ENCODE measurements around the gene IMMP2L. TPM values are rescaled to one million over a fixed set of nuclear protein-coding genes. Genes with fewer than 3 reads are reported as not detected.
"Not testable (repeated sequence)": the region's sequence is repeated elsewhere in the genome, so short reads cannot be mapped to it uniquely, and the experiment has no call there.

IMMP2L gene
- polyA plus RNA-seq, 1 donor = 21.0 TPM

DNA sequence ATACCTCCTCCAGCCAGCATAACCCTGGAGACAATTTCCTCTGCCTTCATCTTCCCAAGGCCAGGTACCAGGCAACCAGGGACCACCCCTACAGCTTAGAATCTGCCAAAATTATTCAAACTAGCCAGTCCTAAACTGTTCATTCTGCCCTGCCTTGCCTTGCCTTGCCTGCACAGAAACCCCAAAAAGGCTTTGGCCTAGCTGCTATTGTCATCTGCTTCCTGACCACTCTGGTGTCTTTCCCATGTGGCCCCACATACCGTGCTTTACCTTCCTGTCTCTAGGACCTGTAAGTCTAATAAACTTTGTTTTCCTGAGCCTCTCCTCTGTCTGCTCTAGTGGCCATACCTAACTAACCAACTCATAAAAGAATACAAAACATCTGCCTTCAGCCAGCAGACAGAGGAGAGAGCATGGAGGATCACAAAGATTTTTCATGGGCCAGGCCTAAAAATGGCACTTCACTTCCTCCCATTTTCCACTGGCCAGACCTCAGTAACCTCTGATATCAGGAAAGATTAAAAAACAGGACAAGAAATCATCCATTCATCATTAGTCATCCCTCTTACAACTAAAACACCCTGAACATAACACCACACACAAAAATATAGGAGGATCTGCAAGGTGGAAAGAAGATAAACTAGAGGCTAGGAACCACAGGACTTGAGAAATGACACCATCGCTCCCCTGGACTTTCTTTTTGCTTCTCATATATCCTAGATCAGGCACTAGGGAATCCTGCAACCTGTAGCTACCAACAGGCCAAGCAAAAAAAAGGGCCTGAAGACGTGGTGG lies 51.5 kb downstream of the IMMP2L start:
- Histone ChIP-seq H3K4me1 (ENCODE audit: control insufficient read depth, insufficient read depth, low read length) (no peaks in the 10 kb centered on the region), H3K4me3 (ENCODE audit: low read length) (no peak overlapping the region), H3K36me3 (ENCODE audit: control insufficient read depth, insufficient read depth, low read length) (no peaks in the 10 kb centered on the region), H3K9me3 (ENCODE audit: control insufficient read depth, low read depth, low read length) (no peaks in the 10 kb centered on the region), H3K27ac (ENCODE audit: low read length) (no peak overlapping the region), H3K27me3 (ENCODE audit: control insufficient read depth, insufficient read depth, low read length) (no peaks in the 10 kb centered on the region)
- WGBS (ENCODE audit: insufficient coverage, low lambda C conversion rate) = 67% methylated on average over 1 of the region's 3 CpGs
- no peak for DNase-seq

DNA sequence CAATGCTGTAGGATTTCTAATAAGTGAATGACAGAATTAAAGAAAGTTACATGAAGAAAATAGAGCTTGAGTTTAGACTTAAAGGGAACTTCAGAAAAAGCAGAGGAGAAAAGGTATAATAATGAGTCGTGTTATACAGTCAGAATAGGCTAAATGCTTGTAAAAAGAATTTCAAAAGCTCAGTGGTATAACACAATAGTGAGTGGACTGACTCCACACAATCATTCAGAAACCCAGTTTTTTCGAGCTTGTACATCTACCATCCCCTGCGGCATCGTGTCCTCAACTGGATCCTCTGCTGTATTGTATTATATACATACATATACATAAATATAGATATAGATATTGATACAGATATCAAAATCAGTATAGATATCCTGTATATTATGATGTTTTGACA lies 52.2 kb downstream of the IMMP2L start:
- Histone ChIP-seq H3K4me3 (ENCODE audit: low read length) (no peak overlapping the region), H3K36me3 (ENCODE audit: control insufficient read depth, insufficient read depth, low read length) (no peaks in the 10 kb centered on the region), H3K27me3 (ENCODE audit: control insufficient read depth, insufficient read depth, low read length) (no peaks in the 10 kb centered on the region), H3K27ac (ENCODE audit: low read length) (no peak overlapping the region), H3K9me3 (ENCODE audit: control insufficient read depth, low read depth, low read length) (no peaks in the 10 kb centered on the region), H3K4me1 (ENCODE audit: control insufficient read depth, insufficient read depth, low read length) (no peaks in the 10 kb centered on the region)
- no CpG with 5 or more reads among the region's 4 CpGs for WGBS (ENCODE audit: insufficient coverage, low lambda C conversion rate)
- DNase-seq = no peak

GRCh38 chr7:111509288-111509687 lies 53.0 kb downstream of the IMMP2L start:
- Histone ChIP-seq H3K27me3 (ENCODE audit: control insufficient read depth, insufficient read depth, low read length) (no peaks in the 10 kb centered on the region), H3K9me3 (ENCODE audit: control insufficient read depth, low read depth, low read length) (no peaks in the 10 kb centered on the region), H3K36me3 (ENCODE audit: control insufficient read depth, insufficient read depth, low read length) (no peaks in the 10 kb centered on the region), H3K4me1 (ENCODE audit: control insufficient read depth, insufficient read depth, low read length) (no peaks in the 10 kb centered on the region), H3K4me3 (ENCODE audit: low read length) (no peak overlapping the region), H3K27ac (ENCODE audit: low read length) (no peak overlapping the region)
- 100% methylated on average over 1 of the region's 1 CpG for WGBS (ENCODE audit: insufficient coverage, low lambda C conversion rate)
- DNase-seq = no peak

DNA sequence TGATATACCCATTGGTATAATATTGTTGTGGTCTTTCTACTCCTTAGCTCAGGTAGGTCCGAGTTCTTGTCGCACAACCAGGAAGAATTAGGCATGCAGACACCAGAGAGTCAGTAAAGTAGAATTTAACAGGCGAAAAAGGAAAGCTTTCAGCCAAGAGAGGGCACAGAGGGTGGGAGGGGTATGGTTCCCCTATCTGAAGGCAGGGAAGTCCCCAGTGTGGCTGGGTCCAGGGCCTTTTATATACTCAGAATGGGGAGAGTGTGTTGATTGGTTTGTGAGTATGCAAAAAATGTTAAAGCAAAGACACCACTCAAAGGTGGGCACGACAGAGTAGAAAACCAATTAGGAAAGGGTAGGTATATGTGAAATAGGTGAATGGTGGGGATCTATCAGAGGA lies 53.9 kb downstream of the IMMP2L start:
- Histone ChIP-seq H3K9me3 (ENCODE audit: control insufficient read depth, low read depth, low read length) (no peaks in the 10 kb centered on the region), H3K27me3 (ENCODE audit: control insufficient read depth, insufficient read depth, low read length) (no peaks in the 10 kb centered on the region), H3K36me3 (ENCODE audit: control insufficient read depth, insufficient read depth, low read length) (no peaks in the 10 kb centered on the region), H3K4me3 (ENCODE audit: low read length) (no peak overlapping the region), H3K27ac (ENCODE audit: low read length) (no peak overlapping the region), H3K4me1 (ENCODE audit: control insufficient read depth, insufficient read depth, low read length) (no peaks in the 10 kb centered on the region)
- no CpG with 5 or more reads among the region's 4 CpGs for WGBS (ENCODE audit: insufficient coverage, low lambda C conversion rate)
- DNase-seq = no peak

GRCh38 chr7:111505422-111505821 lies 56.9 kb downstream of the IMMP2L start:
- H3K27ac ChIP-seq (ENCODE audit: low read length); H3K4me3 ChIP-seq (ENCODE audit: low read length); DNase-seq; H3K27me3 ChIP-seq (ENCODE audit: control insufficient read depth, insufficient read depth, low read length); H3K36me3 ChIP-seq (ENCODE audit: control insufficient read depth, insufficient read depth, low read length); H3K4me1 ChIP-seq (ENCODE audit: control insufficient read depth, insufficient read depth, low read length); H3K9me3 ChIP-seq (ENCODE audit: control insufficient read depth, low read depth, low read length): not testable (repeated sequence)

DNA sequence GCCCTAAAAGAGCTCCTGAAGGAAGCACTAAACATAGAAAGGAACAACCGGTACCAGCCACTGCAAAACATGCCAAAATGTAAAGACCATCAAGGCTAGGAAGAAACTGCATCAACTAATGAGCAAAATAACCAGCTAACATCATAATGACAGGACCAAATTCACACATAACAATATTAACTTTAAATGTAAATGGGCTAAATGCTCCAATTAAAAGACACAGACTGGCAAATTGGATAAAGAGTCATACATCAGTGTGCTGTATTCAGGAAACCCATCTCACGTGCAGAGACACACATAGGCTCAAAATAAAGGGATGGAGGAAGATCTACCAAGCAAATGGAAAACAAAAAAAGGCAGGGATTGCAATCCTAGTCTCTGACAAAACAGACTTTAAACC lies 60.5 kb downstream of the IMMP2L start:
- H3K27me3 ChIP-seq (ENCODE audit: control insufficient read depth, insufficient read depth, low read length); H3K36me3 ChIP-seq (ENCODE audit: control insufficient read depth, insufficient read depth, low read length): not testable (repeated sequence)
- WGBS (ENCODE audit: insufficient coverage, low lambda C conversion rate) = no CpG with 5 or more reads among the region's 2 CpGs

DNA sequence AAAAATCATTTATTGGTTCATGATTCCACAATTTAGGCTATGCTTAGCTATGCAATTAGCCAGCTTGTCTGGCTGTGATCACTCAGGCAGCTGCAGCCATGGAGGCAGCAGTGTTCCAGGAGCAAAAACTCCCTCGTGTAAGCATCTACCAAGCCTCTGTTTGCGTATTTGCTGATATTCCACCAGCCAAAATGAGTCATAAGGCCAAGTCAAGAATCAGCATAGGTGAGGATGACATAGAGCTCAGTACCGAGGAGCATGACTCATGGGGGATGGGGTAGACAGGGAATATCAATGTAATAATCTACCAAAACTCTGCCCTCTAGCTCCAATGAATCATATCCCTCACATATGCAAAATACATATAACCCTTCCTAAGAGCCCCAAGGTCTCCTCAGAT lies 63.3 kb downstream of the IMMP2L start:
- WGBS (ENCODE audit: insufficient coverage, low lambda C conversion rate) = no CpG with 5 or more reads among the region's 3 CpGs

More for the DNA sequence above, 60.5 kb downstream of the IMMP2L start:
- not testable (repeated sequence) for H3K27ac ChIP-seq (ENCODE audit: low read length); H3K9me3 ChIP-seq (ENCODE audit: control insufficient read depth, low read depth, low read length); H3K4me1 ChIP-seq (ENCODE audit: control insufficient read depth, insufficient read depth, low read length); DNase-seq; H3K4me3 ChIP-seq (ENCODE audit: low read length)

DNA sequence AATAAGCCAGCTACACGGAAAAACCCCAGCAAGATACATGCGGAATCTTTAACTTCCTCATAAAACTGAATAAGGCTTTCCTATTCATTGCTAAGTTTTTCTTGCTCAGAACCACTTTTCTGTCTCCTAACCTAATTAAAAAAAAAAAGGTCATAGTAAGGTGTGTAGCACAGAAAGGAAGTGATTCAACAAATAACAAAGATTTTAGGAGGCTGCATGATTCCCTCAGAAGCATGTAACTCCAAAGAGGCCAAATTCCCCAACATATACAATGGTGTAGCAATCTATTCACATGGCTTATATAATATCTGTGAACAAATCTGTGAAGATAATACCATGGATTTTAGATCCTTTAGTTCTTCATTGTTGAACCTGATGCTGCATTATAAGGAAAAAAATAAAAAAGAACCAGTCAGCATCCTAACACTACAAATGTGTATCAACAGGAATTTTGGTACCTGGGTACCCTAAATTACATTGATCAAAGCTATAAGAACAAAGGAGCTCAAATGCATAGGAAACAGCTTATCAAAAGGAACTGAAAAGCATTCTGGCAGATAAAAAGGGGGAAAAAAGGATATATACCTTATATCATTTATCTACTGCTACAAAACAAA lies 63.8 kb downstream of the IMMP2L start:
- Histone ChIP-seq H3K27ac (ENCODE audit: low read length) (no peak overlapping the region), H3K36me3 (ENCODE audit: control insufficient read depth, insufficient read depth, low read length) (no peaks in the 10 kb centered on the region), H3K27me3 (ENCODE audit: control insufficient read depth, insufficient read depth, low read length) (no peaks in the 10 kb centered on the region), H3K9me3 (ENCODE audit: control insufficient read depth, low read depth, low read length) (no peaks in the 10 kb centered on the region), H3K4me1 (ENCODE audit: control insufficient read depth, insufficient read depth, low read length) (no peaks in the 10 kb centered on the region), H3K4me3 (ENCODE audit: low read length) (no peak overlapping the region)
- WGBS (ENCODE audit: insufficient coverage, low lambda C conversion rate) = no CpG with 5 or more reads among the region's 2 CpGs
- DNase-seq = no peak

More for the DNA sequence above, 63.3 kb downstream of the IMMP2L start:
- Histone ChIP-seq H3K36me3 (ENCODE audit: control insufficient read depth, insufficient read depth, low read length) (no peaks in the 10 kb centered on the region), H3K4me3 (ENCODE audit: low read length) (no peak overlapping the region), H3K27ac (ENCODE audit: low read length) (no peak overlapping the region), H3K9me3 (ENCODE audit: control insufficient read depth, low read depth, low read length) (no peaks in the 10 kb centered on the region), H3K27me3 (ENCODE audit: control insufficient read depth, insufficient read depth, low read length) (no peaks in the 10 kb centered on the region), H3K4me1 (ENCODE audit: control insufficient read depth, insufficient read depth, low read length) (no peaks in the 10 kb centered on the region)
- DNase-seq = no peak

DNA sequence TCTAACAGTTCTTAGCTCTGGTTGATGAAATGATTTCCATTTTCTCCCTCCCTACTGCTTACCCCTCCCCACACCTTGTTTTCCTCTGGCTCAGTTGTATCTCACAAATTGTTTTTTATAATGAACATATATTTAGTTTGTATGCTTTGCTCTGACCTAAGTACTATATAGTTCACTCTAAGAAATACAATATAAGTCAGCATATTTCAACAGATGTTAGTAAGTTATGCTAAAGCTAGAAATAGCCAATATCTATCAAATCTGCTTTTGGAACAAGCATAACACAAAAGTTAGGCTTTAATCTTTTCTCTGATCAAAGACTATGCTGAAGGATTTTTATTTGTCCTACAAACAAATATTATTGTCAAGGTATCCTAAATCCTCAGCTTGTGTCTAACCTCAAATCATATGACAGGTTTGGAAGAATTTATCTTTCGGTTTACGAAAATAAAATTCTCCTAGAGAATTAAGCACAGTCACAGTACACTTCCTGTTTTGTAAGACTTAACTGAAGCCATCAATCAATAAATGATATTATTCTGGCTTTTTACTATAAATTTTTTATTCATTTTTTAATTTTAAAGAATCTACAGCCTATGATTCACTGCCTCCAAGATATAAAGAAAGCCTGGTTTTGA lies 67.0 kb downstream of the IMMP2L start:
- Histone ChIP-seq H3K27me3 (ENCODE audit: control insufficient read depth, insufficient read depth, low read length) (no peaks in the 10 kb centered on the region), H3K4me3 (ENCODE audit: low read length) (no peak overlapping the region), H3K4me1 (ENCODE audit: control insufficient read depth, insufficient read depth, low read length) (no peaks in the 10 kb centered on the region), H3K36me3 (ENCODE audit: control insufficient read depth, insufficient read depth, low read length) (no peaks in the 10 kb centered on the region), H3K9me3 (ENCODE audit: control insufficient read depth, low read depth, low read length) (no peaks in the 10 kb centered on the region), H3K27ac (ENCODE audit: low read length) (no peak overlapping the region)
- WGBS (ENCODE audit: insufficient coverage, low lambda C conversion rate) = no CpG with 5 or more reads among the region's 2 CpGs
- no peak for DNase-seq

GRCh38 chr7:111492234-111492633 lies 70.1 kb downstream of the IMMP2L start:
- WGBS (ENCODE audit: insufficient coverage, low lambda C conversion rate) = 100% methylated on average over 1 of the region's 2 CpGs
- H3K27me3 ChIP-seq (ENCODE audit: control insufficient read depth, insufficient read depth, low read length) = no peaks in the 10 kb centered on the region
- H3K9me3 ChIP-seq (ENCODE audit: control insufficient read depth, low read depth, low read length) = peaks cover 3% of the 10 kb centered on the region
- H3K4me1 ChIP-seq (ENCODE audit: control insufficient read depth, insufficient read depth, low read length) = no peaks in the 10 kb centered on the region
- H3K36me3 ChIP-seq (ENCODE audit: control insufficient read depth, insufficient read depth, low read length) = no peaks in the 10 kb centered on the region
- no peak overlapping the region for H3K27ac ChIP-seq (ENCODE audit: low read length)
- H3K4me3 ChIP-seq (ENCODE audit: low read length) = no peak overlapping the region
- no peak for DNase-seq
